NCI-H69 (cell line): ENCODE results near the gene NOM1.

Source experiments
- DNase-seq: peaks from one replicate; lab custom pipeline; 2025; lab: John Stamatoyannopoulos, UW

Gene NOM1

GRCh38 chr7:157016352-157017041 lies 67.0 kb downstream of the NOM1 start:
- peak; percentile 42 for DNase-seq

GRCh38 chr7:157017149-157017548 lies 67.6 kb downstream of the NOM1 start:
- peak; percentile 36 for DNase-seq

- peak; percentile 60 for DNase-seq
These were observed 68.3 kb downstream of the NOM1 start for GRCh38 chr7:157017603-157018327.

GRCh38 chr7:157018328-157018996 lies 69.0 kb downstream of the NOM1 start:
- DNase-seq = peak; percentile 45

- DNase-seq = peak; percentile 67
These were observed 69.6 kb downstream of the NOM1 start for GRCh38 chr7:157018997-157019608.

GRCh38 chr7:157019718-157020451 lies 70.4 kb downstream of the NOM1 start:
- no peak for DNase-seq

- DNase-seq = no peak
These were observed 71.1 kb downstream of the NOM1 start for GRCh38 chr7:157020514-157021070.

- peak; percentile 52 for DNase-seq
These were observed 71.8 kb downstream of the NOM1 start for GRCh38 chr7:157021071-157021870.

- no peak for DNase-seq
These were observed 72.6 kb downstream of the NOM1 start for GRCh38 chr7:157021871-157022680.
